NCI-H146 (cell line): ENCODE results near the gene UMODL1.
"Not testable (repeated sequence)": the region's sequence is repeated elsewhere in the genome, so short reads cannot be mapped to it uniquely, and the experiment has no call there.

Experiments
- DNase-seq: peaks from one replicate; lab custom pipeline; 2025; lab: John Stamatoyannopoulos, UW

The UMODL1 gene

GRCh38 chr21:42061195-42061985, 9.7 kb upstream of the UMODL1 start:
- DNase-seq = no peak

- no peak for DNase-seq
Measured at GRCh38 chr21:42061986-42062235, 9.2 kb upstream of the UMODL1 start.

GRCh38 chr21:42062236-42063022, 8.7 kb upstream of the UMODL1 start:
- no peak for DNase-seq

GRCh38 chr21:42063191-42063570, 7.9 kb upstream of the UMODL1 start:
- peak; percentile 36 for DNase-seq

- peak; percentile 36 for DNase-seq
Measured at GRCh38 chr21:42063571-42064521, 7.3 kb upstream of the UMODL1 start.

- no peak for DNase-seq
Measured at GRCh38 chr21:42066521-42066920, 4.6 kb upstream of the UMODL1 start.

- no peak for DNase-seq
Measured at GRCh38 chr21:42067531-42068255, 3.4 kb upstream of the UMODL1 start.

- DNase-seq = no peak
Measured at GRCh38 chr21:42068256-42068545, 2.9 kb upstream of the UMODL1 start.

GRCh38 chr21:42068592-42068991, 2.5 kb upstream of the UMODL1 start:
- no peak for DNase-seq

GRCh38 chr21:42069327-42069726, 1.8 kb upstream of the UMODL1 start:
- DNase-seq = no peak

- DNase-seq = no peak
Measured at GRCh38 chr21:42069843-42070242, 1.3 kb upstream of the UMODL1 start.

GRCh38 chr21:42073145-42074099, 2.3 kb downstream of the UMODL1 start:
- DNase-seq = no peak

GRCh38 chr21:42075686-42076471, 4.8 kb downstream of the UMODL1 start:
- no peak for DNase-seq

- not testable (repeated sequence) for DNase-seq
Measured at GRCh38 chr21:42077685-42078238, 6.6 kb downstream of the UMODL1 start.

- not testable (repeated sequence) for DNase-seq
Measured at GRCh38 chr21:42078247-42079007, 7.3 kb downstream of the UMODL1 start.

- peak; percentile 4 for DNase-seq
Measured at GRCh38 chr21:42079008-42079938, 8.2 kb downstream of the UMODL1 start.

GRCh38 chr21:42079939-42080787, 9.0 kb downstream of the UMODL1 start:
- DNase-seq = no peak
